HCT116 (cell line): ENCODE results near the gene SH3YL1. TPM values are rescaled to one million over a fixed set of nuclear protein-coding genes. Genes with fewer than 3 reads are reported as not detected.

ENCODE experiments used
- ATAC-seq: fragments of 200-7000 bp; cut with Tn5 transposase; 2 replicates; pipeline ENCODE4 v1.9.1; 2020; ENCODE audit warnings: mild to moderate bottlenecking, moderate library complexity
- BruUV-seq: library from RNA; stranded (reverse); fragments of 400-500 nt; replicated peaks from 2 replicates; lab custom pipeline; 2021; lab: Mats Ljungman, UMichigan
- CTCF ChIA-PET: fragments of 300-600 bp; sonication (Branson Sonifier 250); formaldehyde crosslinking; loops from one replicate; lab custom pipeline; 2021; ENCODE audit warnings: antibody characterized with exemption; lab: Charles Lee
- POLR2A ChIA-PET: fragments of 300-600, 350-600 bp; sonication (Branson Sonifier 250); formaldehyde crosslinking; loops from one replicate; lab custom pipeline; 2021; ENCODE audit warnings: antibody characterized with exemption; lab: Charles Lee
- RAD21 ChIA-PET, 2 experiments: fragments of 300-600 bp; sonication (Branson Sonifier 250); formaldehyde crosslinking; loops; one replicate each; lab custom pipeline; 2023; ENCODE audit warnings: low total read pairs in 2 of 2; ENCODE audit not compliant: uncharacterized antibody in 2 of 2, unreplicated experiment in 2 of 2, low non-redundant PET in 1 of 2; lab: Charles Lee
- DNase-seq: peaks from one replicate; pipeline ENCODE4 v3.0.0-alpha.2; 2010; ENCODE audit warnings: low read depth, low spot score
- H2AFZ ChIP-seq: fragments of 200-600 bp; shearing (Covaris generic), sonication (generic); 2 replicates; pipeline ENCODE4 v1.6.1; 2017; ENCODE audit warnings: low read depth, mixed run types, mixed read lengths, antibody characterized with exemption, low read length; ENCODE audit not compliant: poor library complexity, severe bottlenecking
- H3K27ac ChIP-seq: 2 replicates; pipeline ENCODE4 v1.5.1; 2012; ENCODE audit warnings: low read depth, low read length
- H3K27me3 ChIP-seq: fragments of 200-600 bp; sonication (generic); 2 replicates; pipeline ENCODE4 v1.6.1; 2016; ENCODE audit warnings: mixed run types, low read length, mixed read lengths; ENCODE audit not compliant: insufficient read depth
- H3K36me3 ChIP-seq, 2 experiments: fragments of 200-500 bp in 1 of 2; fragments of 200-600 bp in 1 of 2; sonication (Bioruptor generic) in 1 of 2; sonication (generic) in 1 of 2; 2 replicates each; pipeline versions ENCODE4 v1.5.1 to v1.6.1; 2014 to 2016; ENCODE audit warnings: low read length in 2 of 2, inconsistent platforms in 1 of 2, mixed read lengths in 1 of 2, mixed run types in 1 of 2; ENCODE audit not compliant: insufficient read depth in 2 of 2, control insufficient read depth in 1 of 2
- H3K4me1 ChIP-seq, 2 experiments: fragments of 200-600 bp in 1 of 2; sonication (generic) in 1 of 2; 2 replicates each; pipeline versions ENCODE4 v1.5.1 to v1.6.1; 2012 to 2017; ENCODE audit warnings: low read length in 2 of 2, inconsistent platforms in 1 of 2, mild to moderate bottlenecking in 1 of 2, mixed read lengths in 1 of 2, mixed run types in 1 of 2, moderate library complexity in 1 of 2; ENCODE audit not compliant: insufficient read depth in 2 of 2, control insufficient read depth in 1 of 2
- H3K4me2 ChIP-seq: fragments of 200-600 bp; sonication (generic); 2 replicates; pipeline ENCODE4 v1.6.1; 2017; ENCODE audit warnings: mixed run types, low read length, mixed read lengths
- H3K4me3 ChIP-seq, 2 experiments: fragments of 200-600 bp in 1 of 2; sonication (generic) in 1 of 2; replicated peaks in 1 of 2; 2 replicates each; pipeline ENCODE4 v1.5.1; 2011 to 2016; ENCODE audit warnings: low read length in 2 of 2, control low read depth in 1 of 2, low read depth in 1 of 2, mild to moderate bottlenecking in 1 of 2, mixed read lengths in 1 of 2, mixed run types in 1 of 2
- H3K79me2 ChIP-seq: fragments of 200-600 bp; sonication (generic); 2 replicates; pipeline ENCODE4 v1.6.1; 2017; ENCODE audit warnings: mild to moderate bottlenecking, mixed run types, low read length, moderate library complexity, mixed read lengths; ENCODE audit not compliant: insufficient read depth
- H3K9ac ChIP-seq: fragments of 200-600 bp; sonication (generic); 2 replicates; pipeline ENCODE4 v1.6.1; 2016; ENCODE audit warnings: low read length, mixed read lengths
- H3K9me2 ChIP-seq: fragments of 200-600 bp; sonication (generic), shearing (Covaris generic); 2 replicates; pipeline ENCODE4 v1.6.1; 2017; ENCODE audit warnings: mixed run types, mild to moderate bottlenecking, moderate library complexity; ENCODE audit not compliant: insufficient read depth
- H3K9me3 ChIP-seq, 2 experiments: fragments of 200-500 bp in 1 of 2; fragments of 200-600 bp in 1 of 2; sonication (Bioruptor generic) in 1 of 2; sonication (generic) in 1 of 2; 2 replicates each; pipeline ENCODE4 v1.6.1; 2014 to 2017; ENCODE audit warnings: low read length in 2 of 2, mixed read lengths in 2 of 2, inconsistent platforms in 1 of 2, low read depth in 1 of 2, mild to moderate bottlenecking in 1 of 2, mixed run types in 1 of 2, moderate library complexity in 1 of 2; ENCODE audit not compliant: control insufficient read depth in 1 of 2, insufficient read depth in 1 of 2
- H4K20me1 ChIP-seq: fragments of 200-600 bp; sonication (generic), shearing (Covaris generic); 2 replicates; pipeline ENCODE4 v1.6.1; 2017; ENCODE audit warnings: mixed run types, mild to moderate bottlenecking, moderate library complexity; ENCODE audit not compliant: insufficient read depth
- EGR1 ChIP-seq: IDR thresholded peaks from 2 replicates; pipeline ENCODE4 v1.6.1; 2012; ENCODE audit warnings: low read depth
- FOSL1 ChIP-seq: IDR thresholded peaks from 2 replicates; pipeline ENCODE4 v1.6.1; 2012; ENCODE audit warnings: low read depth
- POLR2A ChIP-seq: IDR thresholded peaks from 2 replicates; pipeline ENCODE4 v1.7.0; 2011; ENCODE audit warnings: borderline replicate concordance; ENCODE audit not compliant: insufficient read depth, insufficient read length; ENCODE audit errors: extremely low read depth
- POLR2AphosphoS5 ChIP-seq: IDR thresholded peaks from 2 replicates; pipeline ENCODE4 v1.6.1; 2011; ENCODE audit warnings: mild to moderate bottlenecking, low read depth, low read length, moderate library complexity
- RAD21 ChIP-seq: IDR thresholded peaks from 2 replicates; pipeline ENCODE4 v1.6.1; 2012; ENCODE audit warnings: low read depth, mild to moderate bottlenecking
- TCF7L2 ChIP-seq: IDR thresholded peaks from 2 replicates; pipeline ENCODE4 v1.7.0; 2011; ENCODE audit warnings: borderline replicate concordance, inconsistent platforms; ENCODE audit not compliant: insufficient read depth, insufficient read length; ENCODE audit errors: extremely low read depth
- ZFX ChIP-seq: fragments of 450-650 bp; IDR thresholded peaks from 2 replicates; pipeline ENCODE4 v1.6.1; 2017
- intact Hi-C: fragments of 100-400 bp; cut with micrococcal nuclease; formaldehyde crosslinking; loops from 2 replicates; pipeline ENCODE4 v1.10.0; 2022
- total RNA-seq: library from RNA; stranded (reverse); gene quantifications from one replicate; pipeline ENCODE4 v1.2.1, GENCODE V29; 2021; ENCODE audit not compliant: unreplicated experiment
- TF ChIP-seq, protein P1 (sequence below): IDR thresholded peaks from 2 replicates; pipeline ENCODE4 v1.6.1; 2011; ENCODE audit warnings: mild to moderate bottlenecking, low read length, moderate library complexity; ENCODE audit not compliant: insufficient replicate concordance; ENCODE audit errors: extremely low read depth

SH3YL1 gene
- total RNA-seq, 1 experiment from 2014 or later: 32.8 TPM

DNA sequence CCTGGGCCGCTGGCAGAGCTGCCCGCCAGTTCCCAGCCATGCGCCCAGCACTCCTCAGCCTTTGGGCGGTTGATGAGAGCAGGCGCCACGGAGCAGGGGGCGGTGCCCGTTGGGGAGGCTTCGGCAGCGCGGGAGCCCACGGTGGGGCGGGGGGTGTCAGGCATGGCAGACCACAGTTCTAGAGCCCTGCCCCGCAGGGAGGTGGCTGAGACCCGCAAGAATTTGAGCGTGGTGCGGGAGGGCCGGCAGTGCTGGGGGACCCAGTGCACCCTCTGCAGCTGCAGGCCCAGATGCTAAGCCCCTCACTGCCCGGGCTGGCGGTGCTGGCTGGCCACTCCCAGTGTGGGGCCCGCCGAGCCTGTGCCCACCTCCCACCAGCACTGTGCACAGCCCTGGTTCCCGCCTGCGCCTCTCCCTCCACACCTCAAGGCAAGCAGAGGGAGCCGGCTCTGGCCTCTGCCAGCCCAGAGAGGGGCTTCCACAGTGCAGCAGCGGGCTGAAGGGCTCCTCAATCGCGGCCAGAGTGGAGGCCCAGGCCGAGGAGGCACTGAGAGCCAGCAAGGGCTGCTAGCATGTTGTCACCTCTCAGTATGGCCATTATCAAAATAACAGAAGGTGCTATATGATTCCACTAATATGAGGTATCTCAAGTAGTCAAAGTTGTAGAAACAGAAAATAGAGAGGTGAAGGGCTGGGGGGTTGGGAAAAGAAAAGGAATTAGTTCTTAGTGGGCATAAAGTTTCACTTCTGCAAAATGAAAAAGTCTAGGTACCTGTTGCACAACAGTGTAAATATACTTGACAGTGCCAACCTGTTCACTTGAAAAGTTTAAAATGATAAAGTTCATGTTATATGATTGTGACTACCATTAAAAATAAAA lies 72.3 kb downstream of the SH3YL1 start:
- H3K9me3 ChIP-seq: no peaks in the 10 kb centered on the region
- no peak for TF ChIP-seq RAD21
- TF ChIP-seq TCF7L2: no peak
- TF ChIP-seq POLR2AphosphoS5: no peak
- no peaks in the 10 kb centered on the region for H4K20me1 ChIP-seq
- no peak overlapping the region for H3K4me3 ChIP-seq
- BruUV-seq: no TSS peak
- H3K36me3 ChIP-seq: no peaks in the 10 kb centered on the region
- no peaks in the 10 kb centered on the region for H3K4me1 ChIP-seq
- ChIA-PET RAD21 (no interaction called here), POLR2A (no interaction called here), CTCF (no interaction called here)
- H3K9ac ChIP-seq: no peak overlapping the region
- DNase-seq: no peak
- H3K9me2 ChIP-seq: no peaks in the 10 kb centered on the region
- no peak overlapping the region for H3K4me2 ChIP-seq
- no peak overlapping the region for H3K27ac ChIP-seq
- H3K79me2 ChIP-seq: no peaks in the 10 kb centered on the region
- no peaks in the 10 kb centered on the region for H3K27me3 ChIP-seq
- no peak for ATAC-seq
- intact Hi-C loops: no loop called here
- no peak overlapping the region for H2AFZ ChIP-seq

DNA sequence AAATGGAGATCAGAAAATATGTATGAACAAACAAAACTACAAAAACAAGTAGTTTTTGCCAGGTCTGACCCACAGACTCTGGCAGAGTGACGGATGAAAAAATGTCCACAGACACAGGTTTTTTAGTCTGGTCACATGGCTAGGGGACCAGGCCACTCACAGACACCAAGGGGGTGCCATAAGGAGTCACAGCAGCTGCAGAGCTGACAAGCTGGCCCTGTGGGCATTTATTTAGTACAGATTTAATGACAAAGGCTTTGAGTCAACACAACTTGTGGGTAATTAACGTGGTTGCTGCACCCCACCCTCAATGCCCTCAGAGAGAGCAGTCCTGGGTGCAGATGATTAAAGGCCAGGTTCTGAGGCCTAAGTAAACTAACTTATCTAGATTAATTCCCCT lies 76.0 kb downstream of the SH3YL1 start:
- ChIA-PET RAD21 (no interaction called here), CTCF (no interaction called here), POLR2A (no interaction called here)
- Histone ChIP-seq H3K9me3 (peaks cover 4% of the 10 kb centered on the region in 2 experiments; a peak in 1 of 4 replicates), H3K4me3 (no peak overlapping the region), H2AFZ (no peak overlapping the region), H3K4me2 (no peak overlapping the region), H3K27ac (no peak overlapping the region), H3K27me3 (no peaks in the 10 kb centered on the region), H3K4me1 (no peaks in the 10 kb centered on the region), H4K20me1 (no peaks in the 10 kb centered on the region), H3K9me2 (no peaks in the 10 kb centered on the region), H3K36me3 (no peaks in the 10 kb centered on the region), H3K9ac (no peak overlapping the region), H3K79me2 (no peaks in the 10 kb centered on the region)
- ATAC-seq: no peak
- intact Hi-C loops: no loop called here
- BruUV-seq: no TSS peak
- DNase-seq: no peak
- no peak for TF ChIP-seq POLR2A
- TF ChIP-seq EGR1: no peak
- no peak for TF ChIP-seq ZFX
- TF ChIP-seq, protein P1, sequence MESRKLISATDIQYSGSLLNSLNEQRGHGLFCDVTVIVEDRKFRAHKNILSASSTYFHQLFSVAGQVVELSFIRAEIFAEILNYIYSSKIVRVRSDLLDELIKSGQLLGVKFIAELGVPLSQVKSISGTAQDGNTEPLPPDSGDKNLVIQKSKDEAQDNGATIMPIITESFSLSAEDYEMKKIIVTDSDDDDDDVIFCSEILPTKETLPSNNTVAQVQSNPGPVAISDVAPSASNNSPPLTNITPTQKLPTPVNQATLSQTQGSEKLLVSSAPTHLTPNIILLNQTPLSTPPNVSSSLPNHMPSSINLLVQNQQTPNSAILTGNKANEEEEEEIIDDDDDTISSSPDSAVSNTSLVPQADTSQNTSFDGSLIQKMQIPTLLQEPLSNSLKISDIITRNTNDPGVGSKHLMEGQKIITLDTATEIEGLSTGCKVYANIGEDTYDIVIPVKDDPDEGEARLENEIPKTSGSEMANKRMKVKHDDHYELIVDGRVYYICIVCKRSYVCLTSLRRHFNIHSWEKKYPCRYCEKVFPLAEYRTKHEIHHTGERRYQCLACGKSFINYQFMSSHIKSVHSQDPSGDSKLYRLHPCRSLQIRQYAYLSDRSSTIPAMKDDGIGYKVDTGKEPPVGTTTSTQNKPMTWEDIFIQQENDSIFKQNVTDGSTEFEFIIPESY: no peak
- TF ChIP-seq FOSL1: no peak
